GM21786 (cell line): ENCODE measurements around the gene NEIL1.
"Not testable (repeated sequence)": the region's sequence is repeated elsewhere in the genome, so short reads cannot be mapped to it uniquely, and the experiment has no call there.

Experiments used
- ATAC-seq: cut with Tn5 transposase; IDR thresholded peaks from one replicate; pipeline ENCODE4 v1.9.1; 2021; ENCODE audit not compliant: unreplicated experiment

The NEIL1 gene

GRCh38 chr15:75346796-75347221, at the start of gene NEIL1:
TSS of gene NEIL1 (plus strand) at chr15:75347039. CDS start at chr15:75348906, 1,867 bp downstream.
- ATAC-seq, result no peak

GRCh38 chr15:75298541-75299310, 48.1 kb upstream of the NEIL1 start:
- not testable (repeated sequence) for ATAC-seq

GRCh38 chr15:75299311-75299688, 47.5 kb upstream of the NEIL1 start:
- ATAC-seq, result not testable (repeated sequence)

- ATAC-seq, result not testable (repeated sequence)
Observed at GRCh38 chr15:75300026-75300425, 46.8 kb upstream of the NEIL1 start.

GRCh38 chr15:75302318-75302717, 44.5 kb upstream of the NEIL1 start:
- ATAC-seq, result no peak

- not testable (repeated sequence) for ATAC-seq
Observed at GRCh38 chr15:75302753-75303152, 44.1 kb upstream of the NEIL1 start.

GRCh38 chr15:75306188-75306587, 40.7 kb upstream of the NEIL1 start:
- no peak for ATAC-seq

GRCh38 chr15:75307778-75308390, 39.0 kb upstream of the NEIL1 start:
- no peak for ATAC-seq

- ATAC-seq, result no peak
Observed at GRCh38 chr15:75309711-75310110, 37.1 kb upstream of the NEIL1 start.

- ATAC-seq, result not testable (repeated sequence)
Observed at GRCh38 chr15:75312548-75312947, 34.3 kb upstream of the NEIL1 start.

- ATAC-seq, result no peak
Observed at GRCh38 chr15:75313116-75313845, 33.6 kb upstream of the NEIL1 start.

- ATAC-seq, result no peak
Observed at GRCh38 chr15:75314552-75315290, 32.1 kb upstream of the NEIL1 start.

- ATAC-seq, result not testable (repeated sequence)
Observed at GRCh38 chr15:75319231-75319897, 27.5 kb upstream of the NEIL1 start.

- ATAC-seq, result no peak
Observed at GRCh38 chr15:75321711-75322110, 25.1 kb upstream of the NEIL1 start.

- no peak for ATAC-seq
Observed at GRCh38 chr15:75325922-75326321, 20.9 kb upstream of the NEIL1 start.

- no peak for ATAC-seq
Observed at GRCh38 chr15:75327005-75327404, 19.8 kb upstream of the NEIL1 start.

- no peak for ATAC-seq
Observed at GRCh38 chr15:75327491-75327890, 19.3 kb upstream of the NEIL1 start.

- no peak for ATAC-seq
Observed at GRCh38 chr15:75328493-75329314, 18.1 kb upstream of the NEIL1 start.

- no peak for ATAC-seq
Observed at GRCh38 chr15:75329571-75329970, 17.3 kb upstream of the NEIL1 start.

GRCh38 chr15:75332093-75332492, 14.7 kb upstream of the NEIL1 start:
- ATAC-seq, result not testable (repeated sequence)
